BLaER1 (cell line): Measurements from ENCODE around the gene GSG1L.

Experiments
- H3K27ac ChIP-seq: shearing (Covaris generic); formaldehyde crosslinking; 2 replicates; pipeline ENCODE4 v1.8.1; 2022
- H3K27me3 ChIP-seq: shearing (Covaris generic); formaldehyde crosslinking; 2 replicates; pipeline ENCODE4 v1.8.1; 2022
- H3K36me3 ChIP-seq: shearing (Covaris generic); formaldehyde crosslinking; 2 replicates; pipeline ENCODE4 v1.8.1; 2022
- H3K4me1 ChIP-seq: shearing (Covaris generic); formaldehyde crosslinking; 2 replicates; pipeline ENCODE4 v1.8.1; 2022
- H3K4me2 ChIP-seq: shearing (Covaris generic); formaldehyde crosslinking; 2 replicates; pipeline ENCODE4 v1.8.1; 2022
- H3K4me3 ChIP-seq: shearing (Covaris generic); formaldehyde crosslinking; 2 replicates; pipeline ENCODE4 v1.8.1; 2022
- H3K9ac ChIP-seq: shearing (Covaris generic); formaldehyde crosslinking; 2 replicates; pipeline ENCODE4 v1.8.1; 2022
- H3K9me3 ChIP-seq: shearing (Covaris generic); formaldehyde crosslinking; 2 replicates; pipeline ENCODE4 v1.8.1; 2022
- H4K20me1 ChIP-seq: shearing (Covaris generic); formaldehyde crosslinking; 2 replicates; pipeline ENCODE4 v1.8.1; 2022
- Cebpa-rat ChIP-seq: shearing (Covaris generic); IDR thresholded peaks from 2 replicates; pipeline ENCODE4 v1.8.1; 2022

The GSG1L gene

GRCh38 chr16:27822996-27823395, 240.5 kb downstream of the GSG1L start:
- Histone ChIP-seq H3K4me1 (peaks cover 13% of the 10 kb centered on the region), H3K4me3 (no peak overlapping the region), H3K27me3 (no peaks in the 10 kb centered on the region), H3K36me3 (no peaks in the 10 kb centered on the region), H4K20me1 (no peaks in the 10 kb centered on the region), H3K27ac (no peak overlapping the region), H3K4me2 (no peak overlapping the region), H3K9me3 (no peaks in the 10 kb centered on the region), H3K9ac (no peak overlapping the region)
- TF ChIP-seq Cebpa-rat, result no peak

- H3K9ac ChIP-seq, result no peak overlapping the region
- no peaks in the 10 kb centered on the region for H3K27me3 ChIP-seq
- H3K27ac ChIP-seq, result no peak overlapping the region
- H3K36me3 ChIP-seq, result no peaks in the 10 kb centered on the region
- H3K9me3 ChIP-seq, result no peaks in the 10 kb centered on the region
- peaks cover 13% of the 10 kb centered on the region for H3K4me1 ChIP-seq
- H3K4me2 ChIP-seq, result no peak overlapping the region
- no peak for TF ChIP-seq Cebpa-rat
- H3K4me3 ChIP-seq, result no peak overlapping the region
- H4K20me1 ChIP-seq, result no peaks in the 10 kb centered on the region
Measured at GRCh38 chr16:27822529-27822928, 241.0 kb downstream of the GSG1L start.

GRCh38 chr16:27820646-27821345, 242.7 kb downstream of the GSG1L start:
- Histone ChIP-seq H3K9me3 (no peaks in the 10 kb centered on the region), H3K4me2 (peak overlapping the region; percentile 55), H3K36me3 (no peaks in the 10 kb centered on the region), H3K27ac (no peak overlapping the region), H3K4me1 (peaks cover 13% of the 10 kb centered on the region), H4K20me1 (no peaks in the 10 kb centered on the region), H3K27me3 (no peaks in the 10 kb centered on the region), H3K4me3 (no peak overlapping the region), H3K9ac (no peak overlapping the region)
- TF ChIP-seq Cebpa-rat, result no peak

GRCh38 chr16:27819881-27820610, 243.5 kb downstream of the GSG1L start:
- Histone ChIP-seq H3K4me3 (no peak overlapping the region), H3K36me3 (no peaks in the 10 kb centered on the region), H3K27me3 (no peaks in the 10 kb centered on the region), H3K9me3 (no peaks in the 10 kb centered on the region), H3K27ac (no peak overlapping the region), H3K9ac (no peak overlapping the region), H3K4me1 (peaks cover 13% of the 10 kb centered on the region), H4K20me1 (no peaks in the 10 kb centered on the region), H3K4me2 (no peak overlapping the region)
- TF ChIP-seq Cebpa-rat, result no peak

- no peak for TF ChIP-seq Cebpa-rat
- Histone ChIP-seq H3K36me3 (no peaks in the 10 kb centered on the region), H3K4me1 (peaks cover 17% of the 10 kb centered on the region), H3K4me2 (no peak overlapping the region), H3K27me3 (no peaks in the 10 kb centered on the region), H3K4me3 (no peak overlapping the region), H3K27ac (no peak overlapping the region), H3K9ac (no peak overlapping the region), H4K20me1 (no peaks in the 10 kb centered on the region), H3K9me3 (no peaks in the 10 kb centered on the region)
Measured at GRCh38 chr16:27819356-27819755, 244.2 kb downstream of the GSG1L start.

GRCh38 chr16:27818246-27818645, 245.3 kb downstream of the GSG1L start:
- no peaks in the 10 kb centered on the region for H3K9me3 ChIP-seq
- no peaks in the 10 kb centered on the region for H3K27me3 ChIP-seq
- H3K4me2 ChIP-seq, result no peak overlapping the region
- H3K4me3 ChIP-seq, result no peak overlapping the region
- H3K9ac ChIP-seq, result no peak overlapping the region
- no peak for TF ChIP-seq Cebpa-rat
- peaks cover 17% of the 10 kb centered on the region for H3K4me1 ChIP-seq
- H3K27ac ChIP-seq, result no peak overlapping the region
- H3K36me3 ChIP-seq, result no peaks in the 10 kb centered on the region
- no peaks in the 10 kb centered on the region for H4K20me1 ChIP-seq

- Histone ChIP-seq H3K27me3 (no peaks in the 10 kb centered on the region), H3K4me2 (no peak overlapping the region), H3K9ac (no peak overlapping the region), H3K36me3 (no peaks in the 10 kb centered on the region), H3K4me3 (no peak overlapping the region), H3K9me3 (no peaks in the 10 kb centered on the region), H3K4me1 (peaks cover 17% of the 10 kb centered on the region), H3K27ac (no peak overlapping the region), H4K20me1 (no peaks in the 10 kb centered on the region)
- TF ChIP-seq Cebpa-rat, result no peak
Measured at GRCh38 chr16:27817038-27817437, 246.5 kb downstream of the GSG1L start.

GRCh38 chr16:27816561-27816960, 247.0 kb downstream of the GSG1L start:
- Histone ChIP-seq H3K4me2 (no peak overlapping the region), H3K9ac (no peak overlapping the region), H3K4me3 (no peak overlapping the region), H3K36me3 (no peaks in the 10 kb centered on the region), H3K27me3 (no peaks in the 10 kb centered on the region), H3K9me3 (no peaks in the 10 kb centered on the region), H3K27ac (no peak overlapping the region), H4K20me1 (no peaks in the 10 kb centered on the region), H3K4me1 (peaks cover 17% of the 10 kb centered on the region)
- no peak for TF ChIP-seq Cebpa-rat

GRCh38 chr16:27813591-27813990, 249.9 kb downstream of the GSG1L start:
- no peak overlapping the region for H3K4me2 ChIP-seq
- H3K36me3 ChIP-seq, result no peaks in the 10 kb centered on the region
- H3K4me3 ChIP-seq, result no peak overlapping the region
- H3K27ac ChIP-seq, result no peak overlapping the region
- no peaks in the 10 kb centered on the region for H4K20me1 ChIP-seq
- no peaks in the 10 kb centered on the region for H3K9me3 ChIP-seq
- H3K27me3 ChIP-seq, result no peaks in the 10 kb centered on the region
- H3K4me1 ChIP-seq, result peaks cover 4% of the 10 kb centered on the region; the same call in 1 of the 2 replicates
- no peak for TF ChIP-seq Cebpa-rat
- H3K9ac ChIP-seq, result no peak overlapping the region

GRCh38 chr16:27811881-27812280, 251.6 kb downstream of the GSG1L start:
- no peaks in the 10 kb centered on the region for H3K36me3 ChIP-seq
- no peak for TF ChIP-seq Cebpa-rat
- H3K27me3 ChIP-seq, result no peaks in the 10 kb centered on the region
- no peak overlapping the region for H3K9ac ChIP-seq
- no peak overlapping the region for H3K4me3 ChIP-seq
- no peak overlapping the region for H3K4me2 ChIP-seq
- H3K4me1 ChIP-seq, result peaks cover 4% of the 10 kb centered on the region; the same call in 1 of the 2 replicates
- no peaks in the 10 kb centered on the region for H4K20me1 ChIP-seq
- H3K9me3 ChIP-seq, result no peaks in the 10 kb centered on the region
- H3K27ac ChIP-seq, result no peak overlapping the region
